Measurements from ENCODE around the gene ZNF236.

GRCh38 chr18:76927223-76927725 is 104.9 kb downstream of the ZNF236 start:
- TF ChIP-seq CTCF (IDR thresholded peaks at IDR 0.05; ENCODE audit: insufficient read depth, low read length, poor library complexity, severe bottlenecking): no peak
- no peak for TF ChIP-seq EZH2phosphoT487 (conservative IDR thresholded peaks at IDR 0.05; ENCODE audit: low read length)

Measured in SU-DHL-6 (cell line).